ENCODE results near the gene OPCML. TPM values are rescaled to one million over a fixed set of nuclear protein-coding genes. Genes with fewer than 3 reads are reported as not detected.

Gene OPCML
- total RNA-seq, 1 donor, result not detected

DNA sequence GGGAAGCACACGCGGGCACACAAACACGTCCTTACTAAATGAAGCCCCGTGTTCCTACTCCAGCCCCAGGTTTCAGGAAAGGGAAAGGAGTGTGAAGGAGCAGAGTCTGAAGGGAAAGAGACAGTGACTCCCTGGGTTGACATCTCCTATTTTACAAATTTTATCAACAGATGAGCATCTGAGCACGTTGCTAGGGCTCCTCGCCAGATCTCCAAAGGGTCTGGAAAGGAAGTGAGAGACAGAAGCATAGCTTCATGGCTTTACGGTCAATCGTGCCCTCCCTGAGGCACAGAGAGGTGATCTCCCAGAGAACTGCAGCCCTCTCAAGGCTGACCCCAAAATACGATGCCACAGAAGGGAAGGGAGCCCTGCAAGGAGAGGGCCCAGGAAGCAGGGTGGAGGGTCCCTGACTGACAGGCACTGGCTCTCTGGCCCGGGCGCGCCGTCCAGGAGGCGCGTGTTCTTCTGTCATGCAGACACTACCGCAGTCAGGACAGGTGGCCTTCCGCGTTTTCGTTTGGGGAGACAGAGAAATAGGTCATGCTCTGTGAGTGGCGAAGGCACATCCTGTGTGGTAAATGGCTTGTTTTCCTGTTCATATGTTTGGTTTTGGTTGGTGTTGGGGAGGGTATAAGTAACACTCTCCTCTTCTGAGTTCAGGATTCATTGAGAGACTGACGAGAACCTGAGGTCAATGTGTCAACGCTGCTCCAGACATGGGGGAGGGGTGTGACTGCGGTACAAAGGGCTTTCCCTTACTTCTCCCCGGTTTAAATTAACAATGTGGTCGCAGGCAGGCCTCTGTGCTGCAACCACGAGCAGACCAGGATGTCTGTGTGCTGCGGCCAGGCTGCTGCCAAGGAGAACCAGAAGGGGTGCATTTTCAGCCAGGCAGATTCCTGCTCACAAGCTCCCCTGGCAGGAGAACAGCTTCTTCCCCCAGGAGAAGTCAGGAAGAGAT, 813.3 kb downstream of the OPCML start:
- peak; percentile 11 to 65 (median 42) for DNase-seq (ENCODE audit: low read depth in 2 of 3, low spot score in 2 of 3)

DNA sequence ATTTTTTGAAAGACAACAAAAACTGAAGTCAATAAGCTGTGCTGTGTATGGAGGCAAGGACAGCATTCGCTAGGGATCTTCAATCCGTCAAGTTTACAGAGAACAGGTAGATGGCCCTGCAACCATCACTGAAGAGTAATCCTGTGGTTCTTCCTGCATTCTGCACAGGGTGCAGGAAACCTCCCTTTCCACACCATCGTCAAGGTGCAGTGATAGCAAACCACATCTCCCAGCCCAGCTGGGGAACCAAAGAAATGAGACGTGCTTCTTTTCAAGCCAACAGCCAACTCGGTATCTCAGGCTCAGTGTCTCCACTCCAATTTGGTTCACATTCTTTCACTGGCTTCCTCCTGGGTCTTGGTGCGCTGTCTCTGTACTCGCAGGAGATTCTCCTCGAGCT, 814.5 kb downstream of the OPCML start:
- no peak for DNase-seq (ENCODE audit: low read depth in 2 of 3, low spot score in 2 of 3)

DNA sequence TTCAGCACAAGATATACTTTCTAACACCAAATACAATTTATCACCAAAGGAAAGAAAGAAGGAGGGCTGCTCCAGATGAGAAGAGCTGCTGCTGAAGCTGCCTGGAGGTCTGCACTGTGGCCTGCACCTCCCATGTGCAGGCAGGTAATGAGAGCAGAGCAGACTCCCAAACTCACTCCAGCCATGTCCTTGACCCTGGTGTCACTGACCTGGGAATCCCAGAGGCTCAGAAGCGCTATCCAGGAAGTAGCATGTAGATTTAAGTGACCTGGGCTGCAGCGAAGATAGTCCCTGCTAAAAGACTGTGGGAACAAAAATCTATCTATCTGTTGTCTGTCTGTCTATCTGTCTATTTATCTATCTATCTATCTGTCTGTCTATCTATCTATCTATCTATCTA, 816.3 kb downstream of the OPCML start:
- DNase-seq (ENCODE audit: low read depth in 2 of 3, low spot score in 2 of 3), result no peak

- DNase-seq (ENCODE audit: low read depth in 2 of 3, low spot score in 2 of 3), result no peak
Observed at GRCh38 chr11:132714859-132715440, 817.4 kb downstream of the OPCML start.

- no peak for DNase-seq (ENCODE audit: low read depth in 2 of 3, low spot score in 2 of 3)
Observed at GRCh38 chr11:132712466-132712865, 819.8 kb downstream of the OPCML start.

- DNase-seq (ENCODE audit: low read depth in 2 of 3, low spot score in 2 of 3), result no peak
Observed at GRCh38 chr11:132704781-132705375, 827.4 kb downstream of the OPCML start.

- no peak for DNase-seq (ENCODE audit: low read depth in 2 of 3, low spot score in 2 of 3)
Observed at GRCh38 chr11:132692891-132693290, 839.4 kb downstream of the OPCML start.

- no peak for DNase-seq (ENCODE audit: low read depth in 2 of 3, low spot score in 2 of 3)
Observed at GRCh38 chr11:132691848-132692550, 840.3 kb downstream of the OPCML start.

DNA sequence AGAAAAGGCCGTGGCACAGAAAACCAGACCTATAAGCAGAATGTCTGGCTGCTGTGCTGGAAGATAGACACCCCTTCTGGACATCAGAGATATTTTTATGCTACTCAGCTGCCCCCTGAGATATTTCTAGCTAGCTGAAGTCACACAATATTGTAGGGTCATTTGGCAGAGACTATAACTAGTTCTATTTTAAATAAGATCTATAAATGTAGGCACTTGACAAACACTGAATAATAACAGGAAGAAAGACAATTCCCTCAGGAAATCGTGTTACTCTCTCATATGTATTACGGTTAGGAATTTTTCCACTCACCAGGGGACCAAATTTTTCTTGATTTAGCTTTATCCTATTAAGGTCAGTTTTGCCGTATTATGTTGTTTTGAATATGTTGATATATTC, 845.4 kb downstream of the OPCML start:
- DNase-seq (ENCODE audit: low read depth in 2 of 3, low spot score in 2 of 3), result no peak

DNA sequence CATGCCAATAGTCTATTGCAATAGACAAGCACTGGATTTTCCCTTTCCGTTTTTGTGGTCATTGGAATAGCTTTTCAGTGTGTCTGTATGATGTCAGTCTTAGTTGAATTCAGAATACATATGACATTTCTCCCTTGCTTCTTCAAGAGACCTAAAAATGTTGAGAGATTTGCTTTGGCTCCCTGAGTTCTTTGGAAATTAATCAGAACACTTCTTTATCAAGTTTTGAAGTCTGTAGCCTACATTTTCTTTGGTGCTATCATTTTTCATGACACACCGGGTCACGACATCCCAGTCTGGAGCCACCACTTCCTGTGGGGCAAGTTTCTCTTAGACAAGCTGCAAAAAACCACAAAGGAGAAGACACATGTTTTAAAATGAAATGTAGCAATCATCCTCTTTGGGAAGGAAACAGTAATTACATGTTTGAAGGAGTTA, 847.1 kb downstream of the OPCML start:
- peak in 1 of 3 donors; percentile 27 for DNase-seq (ENCODE audit: low read depth in 2 of 3, low spot score in 2 of 3)

GRCh38 chr11:132683602-132684001, 848.7 kb downstream of the OPCML start:
- no peak for DNase-seq (ENCODE audit: low read depth in 2 of 3, low spot score in 2 of 3)

GRCh38 chr11:132681971-132682370, 850.3 kb downstream of the OPCML start:
- DNase-seq (ENCODE audit: low read depth in 2 of 3, low spot score in 2 of 3), result no peak

DNA sequence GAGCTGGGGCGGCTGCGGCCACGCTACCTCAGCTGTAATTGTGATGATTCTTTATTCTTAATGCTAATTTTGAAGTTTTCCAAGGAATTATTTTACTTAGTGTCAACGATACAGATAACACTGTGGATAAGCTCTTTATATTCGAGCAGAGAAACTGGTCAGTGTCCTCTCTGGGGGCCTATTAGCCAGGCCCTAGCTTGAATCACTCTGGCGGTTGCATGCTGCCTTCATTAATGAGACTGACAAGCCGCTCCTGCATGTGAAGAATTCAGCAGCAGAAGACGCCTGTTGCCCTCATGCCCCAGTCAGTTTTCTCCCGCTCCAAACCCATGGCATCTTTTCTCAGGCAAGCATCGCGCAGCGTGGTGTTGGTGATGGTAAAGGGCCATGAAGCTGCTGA, 851.7 kb downstream of the OPCML start:
- DNase-seq (ENCODE audit: low read depth in 2 of 3, low spot score in 2 of 3), result no peak

DNA sequence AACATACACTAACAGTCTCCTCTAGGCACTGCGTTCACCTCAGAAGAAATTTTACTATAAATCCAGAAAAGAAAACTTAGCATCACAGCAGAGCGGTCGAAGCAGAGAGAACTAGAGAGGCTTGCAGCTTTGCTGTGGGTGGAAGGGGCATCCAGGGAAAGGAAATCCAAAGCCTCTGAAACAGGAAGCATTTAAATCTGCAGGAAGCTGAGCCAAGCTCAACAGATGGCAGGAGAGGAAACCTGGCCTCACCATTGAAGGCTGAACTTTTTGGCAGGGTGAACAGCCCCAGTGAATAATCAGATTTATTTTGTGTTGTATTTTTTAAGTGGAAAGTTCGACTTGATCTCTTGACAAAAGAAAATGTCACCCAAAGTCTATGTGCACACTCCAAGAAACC, 858.1 kb downstream of the OPCML start:
- peak in 2 of 3 donors; percentile 7 to 51 for DNase-seq (ENCODE audit: low read depth in 2 of 3, low spot score in 2 of 3)

- DNase-seq (ENCODE audit: low read depth in 2 of 3, low spot score in 2 of 3), result no peak
Observed at GRCh38 chr11:132671851-132672370, 860.4 kb downstream of the OPCML start.

GRCh38 chr11:132670921-132671675, 861.2 kb downstream of the OPCML start:
- no peak for DNase-seq (ENCODE audit: low read depth in 2 of 3, low spot score in 2 of 3)

- no peak for DNase-seq (ENCODE audit: low read depth in 2 of 3, low spot score in 2 of 3)
Observed at GRCh38 chr11:132669949-132670348, 862.4 kb downstream of the OPCML start.

DNA sequence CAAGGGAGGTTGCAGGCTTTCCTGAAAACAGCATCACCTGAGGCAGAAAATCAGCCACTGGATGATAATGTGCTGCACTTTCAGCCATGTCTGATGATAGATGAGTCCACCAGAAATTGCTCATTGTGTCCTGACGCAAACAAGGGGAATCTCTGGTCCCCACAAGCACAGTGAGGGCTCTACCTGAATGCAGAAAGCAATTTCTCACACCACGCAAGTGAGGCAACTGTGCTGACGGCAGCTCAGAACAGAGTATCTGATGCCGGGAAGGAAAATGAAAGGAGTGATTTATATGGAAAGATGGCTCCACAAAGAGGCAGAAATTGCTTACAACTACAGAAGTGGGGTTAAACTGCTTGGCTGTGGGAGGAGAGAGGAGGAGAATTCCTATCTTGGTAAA, 867.1 kb downstream of the OPCML start:
- DNase-seq (ENCODE audit: low read depth in 2 of 3, low spot score in 2 of 3), result no peak

DNA sequence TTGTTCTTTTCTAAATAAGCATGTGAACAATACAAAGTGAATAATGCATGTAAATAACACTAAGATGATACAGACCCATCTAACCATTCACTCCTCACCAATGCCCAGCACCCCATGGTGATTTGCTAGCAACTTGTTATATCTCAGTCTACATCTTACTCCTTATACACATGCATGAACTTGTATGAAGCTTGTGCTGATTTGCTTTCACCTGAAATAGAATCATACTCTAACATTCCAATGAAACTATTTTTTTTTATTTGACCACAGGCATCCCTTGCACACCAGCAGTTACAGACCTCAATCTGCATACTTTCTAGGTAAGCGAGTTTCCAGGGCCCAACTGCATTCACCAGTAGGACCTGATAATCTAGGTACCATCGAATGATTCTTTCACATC, 873.6 kb downstream of the OPCML start:
- DNase-seq (ENCODE audit: low read depth in 2 of 3, low spot score in 2 of 3), result no peak

- DNase-seq (ENCODE audit: low read depth in 2 of 3, low spot score in 2 of 3), result no peak
Observed at GRCh38 chr11:132658004-132658403, 874.3 kb downstream of the OPCML start.
